ENCODE results near the gene TRMT11.

TRMT11 gene

DNA sequence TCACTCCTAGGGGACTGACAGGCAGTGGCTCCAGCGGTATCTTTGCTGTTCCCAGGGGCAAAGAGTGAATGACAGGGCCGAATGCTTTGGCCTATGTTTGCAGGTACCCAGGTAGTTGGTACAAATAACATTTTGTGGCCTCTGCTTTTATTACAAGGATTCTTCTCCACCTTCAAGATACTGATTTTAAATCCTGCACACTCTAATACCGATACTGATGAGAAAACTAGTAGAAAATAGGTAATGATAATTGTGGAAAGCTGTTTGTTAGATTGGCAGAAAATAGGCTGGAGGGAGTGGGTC, 29.0 kb upstream of the TRMT11 start:
- Histone ChIP-seq H3K14ac (ENCODE audit: low read length) (no peak overlapping the region), H3K23ac (ENCODE audit: low read depth, low read length, poor library complexity) (no peak overlapping the region), H3K4me1 (ENCODE audit: control insufficient read depth in 2 of 2, insufficient read depth in 1 of 2, low read depth in 1 of 2, low read length in 2 of 2) (peaks cover 0 to 10% of the 10 kb centered on the region in 2 donors), H4K91ac (ENCODE audit: low read depth, low read length, poor library complexity) (no peak overlapping the region), H3K4me2 (ENCODE audit: insufficient read depth, low read length, poor library complexity, severe bottlenecking) (peak overlapping the region; percentile 66), H3K4ac (ENCODE audit: low read length) (no peak overlapping the region), H3K4me3 (ENCODE audit: low read length in 2 of 2) (peak overlapping the region; percentile 88 to 89), H2BK120ac (ENCODE audit: low read depth, low read length) (no peak overlapping the region), H3K27me3 (ENCODE audit: control insufficient read depth in 3 of 3, insufficient read depth in 3 of 3, low read depth in 1 of 3, low read length in 3 of 3) (peaks cover 0 to 3% (median 0%) of the 10 kb centered on the region in 3 experiments), H4K8ac (ENCODE audit: low read depth, low read length) (no peak overlapping the region), H3K9me3 (replicated peaks in 1 of 2; ENCODE audit: control insufficient read depth in 2 of 2, insufficient read depth in 1 of 2, low read depth in 1 of 2, low read length in 2 of 2) (no peaks in the 10 kb centered on the region), H2AK5ac (ENCODE audit: low read depth, low read length) (no peak overlapping the region), H2AFZ (ENCODE audit: low read length) (peak overlapping the region; percentile 97), H2BK5ac (ENCODE audit: low read length) (no peak overlapping the region), H2BK15ac (ENCODE audit: low read length) (no peak overlapping the region), H3K79me1 (ENCODE audit: low read depth, low read length) (no peaks in the 10 kb centered on the region), H3K36me3 (replicated peaks in 1 of 2; ENCODE audit: control insufficient read depth in 2 of 2, insufficient read depth in 2 of 2, low read length in 2 of 2) (no peaks in the 10 kb centered on the region), H2BK12ac (ENCODE audit: low read length) (no peak overlapping the region), H3K9ac (ENCODE audit: low read depth, low read length, poor library complexity) (peak overlapping the region; percentile 98), H3K27ac (replicated peaks; ENCODE audit: low read length) (no peak overlapping the region), H3K18ac (ENCODE audit: low read length) (no peak overlapping the region)
- no CpG with 5 or more reads among the region's 3 CpGs for WGBS, 2 donors (ENCODE audit: extremely low coverage in 2 of 2, insufficient read length in 2 of 2, insufficient replicate concordance in 1 of 2)
- DNase-seq (ENCODE audit: low spot score): no peak

DNA sequence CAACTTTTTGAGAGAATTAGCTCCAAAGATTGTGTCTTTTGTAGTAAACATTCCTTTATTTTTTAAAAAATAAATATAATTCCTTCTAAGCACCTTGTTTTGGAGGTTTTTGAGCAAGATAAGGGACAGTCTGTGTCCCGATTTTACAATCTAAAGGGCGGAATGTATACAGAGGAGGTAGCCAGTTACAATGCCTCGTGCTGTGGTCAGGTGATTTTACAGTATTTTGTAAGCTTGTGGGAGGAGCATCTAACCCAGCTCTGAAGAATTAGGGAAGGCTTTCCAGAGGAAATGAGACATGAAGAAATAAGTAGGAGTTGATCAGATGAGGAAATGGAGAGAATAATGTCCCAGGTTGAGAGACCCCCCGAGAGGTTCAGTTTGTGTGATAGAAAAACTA, 28.5 kb upstream of the TRMT11 start:
- Histone ChIP-seq H3K27ac (replicated peaks; ENCODE audit: low read length) (no peak overlapping the region), H3K79me1 (ENCODE audit: low read depth, low read length) (no peaks in the 10 kb centered on the region), H3K14ac (ENCODE audit: low read length) (no peak overlapping the region), H3K9me3 (replicated peaks in 1 of 2; ENCODE audit: control insufficient read depth in 2 of 2, insufficient read depth in 1 of 2, low read depth in 1 of 2, low read length in 2 of 2) (no peaks in the 10 kb centered on the region), H2AK5ac (ENCODE audit: low read depth, low read length) (no peak overlapping the region), H3K27me3 (ENCODE audit: control insufficient read depth in 3 of 3, insufficient read depth in 3 of 3, low read depth in 1 of 3, low read length in 3 of 3) (peaks cover 0 to 3% (median 0%) of the 10 kb centered on the region in 3 experiments), H2BK12ac (ENCODE audit: low read length) (no peak overlapping the region), H3K4me2 (ENCODE audit: insufficient read depth, low read length, poor library complexity, severe bottlenecking) (no peak overlapping the region), H2AFZ (ENCODE audit: low read length) (no peak overlapping the region), H3K18ac (ENCODE audit: low read length) (no peak overlapping the region), H3K4ac (ENCODE audit: low read length) (no peak overlapping the region), H2BK5ac (ENCODE audit: low read length) (no peak overlapping the region), H3K23ac (ENCODE audit: low read depth, low read length, poor library complexity) (no peak overlapping the region), H3K4me1 (ENCODE audit: control insufficient read depth in 2 of 2, insufficient read depth in 1 of 2, low read depth in 1 of 2, low read length in 2 of 2) (peaks cover 0 to 10% of the 10 kb centered on the region in 2 donors), H2BK15ac (ENCODE audit: low read length) (no peak overlapping the region), H2BK120ac (ENCODE audit: low read depth, low read length) (no peak overlapping the region), H3K4me3 (ENCODE audit: low read length in 2 of 2) (peak overlapping the region in 1 of 2 donors; percentile 89), H3K9ac (ENCODE audit: low read depth, low read length, poor library complexity) (no peak overlapping the region), H4K8ac (ENCODE audit: low read depth, low read length) (no peak overlapping the region), H3K36me3 (replicated peaks in 1 of 2; ENCODE audit: control insufficient read depth in 2 of 2, insufficient read depth in 2 of 2, low read length in 2 of 2) (no peaks in the 10 kb centered on the region), H4K91ac (ENCODE audit: low read depth, low read length, poor library complexity) (no peak overlapping the region)
- no peak for DNase-seq (ENCODE audit: low spot score)
- no CpG with 5 or more reads among the region's 4 CpGs for WGBS, 2 donors (ENCODE audit: extremely low coverage in 2 of 2, insufficient read length in 2 of 2, insufficient replicate concordance in 1 of 2)

DNA sequence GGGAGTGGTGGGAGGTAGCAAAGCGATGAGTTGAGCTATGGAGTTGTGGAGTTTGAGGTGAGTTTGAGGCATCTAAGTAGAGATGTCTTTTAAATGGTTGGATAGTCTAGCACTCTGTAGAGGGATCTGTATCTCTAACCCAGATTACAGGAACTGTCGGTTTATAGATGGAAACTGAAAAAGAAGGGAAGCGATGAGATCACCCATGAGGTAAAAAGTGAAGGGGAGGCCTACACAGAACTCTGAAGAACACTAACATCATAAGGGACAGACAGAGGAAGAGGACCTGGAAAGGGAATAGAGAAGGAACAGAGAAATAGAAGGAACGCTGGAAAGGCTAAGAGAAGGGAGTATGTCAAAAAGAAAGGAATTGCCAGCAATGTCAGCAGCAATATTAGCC, 27.3 kb upstream of the TRMT11 start:
- H2AK5ac ChIP-seq (ENCODE audit: low read depth, low read length): no peak overlapping the region
- H2BK120ac ChIP-seq (ENCODE audit: low read depth, low read length): no peak overlapping the region
- no CpG with 5 or more reads among the region's 4 CpGs for WGBS, 2 donors (ENCODE audit: extremely low coverage in 2 of 2, insufficient read length in 2 of 2, insufficient replicate concordance in 1 of 2)
- H2BK5ac ChIP-seq (ENCODE audit: low read length): no peak overlapping the region
- H3K9me3 ChIP-seq (replicated peaks in 1 of 2; ENCODE audit: control insufficient read depth in 2 of 2, insufficient read depth in 1 of 2, low read depth in 1 of 2, low read length in 2 of 2): no peaks in the 10 kb centered on the region
- peaks cover 0 to 10% of the 10 kb centered on the region in 2 donors for H3K4me1 ChIP-seq (ENCODE audit: control insufficient read depth in 2 of 2, insufficient read depth in 1 of 2, low read depth in 1 of 2, low read length in 2 of 2)
- no peak overlapping the region for H3K4me3 ChIP-seq (ENCODE audit: low read length in 2 of 2)
- no peak overlapping the region for H3K14ac ChIP-seq (ENCODE audit: low read length)
- H3K79me1 ChIP-seq (ENCODE audit: low read depth, low read length): no peaks in the 10 kb centered on the region
- no peak overlapping the region for H4K91ac ChIP-seq (ENCODE audit: low read depth, low read length, poor library complexity)
- no peak overlapping the region for H2BK15ac ChIP-seq (ENCODE audit: low read length)
- H3K23ac ChIP-seq (ENCODE audit: low read depth, low read length, poor library complexity): no peak overlapping the region
- H3K36me3 ChIP-seq (replicated peaks in 1 of 2; ENCODE audit: control insufficient read depth in 2 of 2, insufficient read depth in 2 of 2, low read length in 2 of 2): no peaks in the 10 kb centered on the region
- no peaks in the 10 kb centered on the region for H3K27me3 ChIP-seq (ENCODE audit: control insufficient read depth in 3 of 3, insufficient read depth in 3 of 3, low read depth in 1 of 3, low read length in 3 of 3)
- no peak overlapping the region for H3K4ac ChIP-seq (ENCODE audit: low read length)
- no peak for DNase-seq (ENCODE audit: low spot score)
- no peak overlapping the region for H2AFZ ChIP-seq (ENCODE audit: low read length)
- no peak overlapping the region for H4K8ac ChIP-seq (ENCODE audit: low read depth, low read length)
- H2BK12ac ChIP-seq (ENCODE audit: low read length): no peak overlapping the region
- H3K9ac ChIP-seq (ENCODE audit: low read depth, low read length, poor library complexity): no peak overlapping the region
- no peak overlapping the region for H3K27ac ChIP-seq (replicated peaks; ENCODE audit: low read length)
- no peak overlapping the region for H3K4me2 ChIP-seq (ENCODE audit: insufficient read depth, low read length, poor library complexity, severe bottlenecking)
- no peak overlapping the region for H3K18ac ChIP-seq (ENCODE audit: low read length)

DNA sequence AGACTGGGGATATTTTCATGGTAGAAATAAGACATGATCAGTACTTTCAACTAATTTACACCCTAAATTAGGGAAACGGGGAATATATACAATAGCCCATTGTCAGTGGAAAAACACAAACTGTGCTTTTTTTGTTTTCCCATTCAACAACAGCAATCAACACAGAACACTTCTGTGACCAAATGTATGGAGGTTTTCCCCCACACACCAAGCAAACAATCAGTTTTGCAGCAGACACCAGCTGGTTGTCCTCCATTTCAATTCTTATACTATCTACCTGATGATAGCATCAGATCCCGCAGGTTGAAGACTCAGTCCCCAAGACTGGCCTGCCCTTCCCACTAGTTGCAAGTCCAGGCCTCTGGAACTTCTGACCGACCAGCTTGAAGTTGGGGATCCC, 25.2 kb upstream of the TRMT11 start:
- Histone ChIP-seq H2BK15ac (ENCODE audit: low read length) (no peak overlapping the region), H3K27me3 (ENCODE audit: control insufficient read depth in 3 of 3, insufficient read depth in 3 of 3, low read depth in 1 of 3, low read length in 3 of 3) (no peaks in the 10 kb centered on the region), H3K36me3 (replicated peaks in 1 of 2; ENCODE audit: control insufficient read depth in 2 of 2, insufficient read depth in 2 of 2, low read length in 2 of 2) (no peaks in the 10 kb centered on the region), H3K18ac (ENCODE audit: low read length) (no peak overlapping the region), H2AK5ac (ENCODE audit: low read depth, low read length) (no peak overlapping the region), H3K79me1 (ENCODE audit: low read depth, low read length) (no peaks in the 10 kb centered on the region), H2BK5ac (ENCODE audit: low read length) (no peak overlapping the region), H2BK12ac (ENCODE audit: low read length) (no peak overlapping the region), H4K91ac (ENCODE audit: low read depth, low read length, poor library complexity) (no peak overlapping the region), H3K9ac (ENCODE audit: low read depth, low read length, poor library complexity) (no peak overlapping the region), H3K4me1 (ENCODE audit: control insufficient read depth in 2 of 2, insufficient read depth in 1 of 2, low read depth in 1 of 2, low read length in 2 of 2) (peaks cover 0 to 8% of the 10 kb centered on the region in 2 donors), H3K9me3 (replicated peaks in 1 of 2; ENCODE audit: control insufficient read depth in 2 of 2, insufficient read depth in 1 of 2, low read depth in 1 of 2, low read length in 2 of 2) (no peaks in the 10 kb centered on the region), H3K4me3 (ENCODE audit: low read length in 2 of 2) (no peak overlapping the region), H3K4me2 (ENCODE audit: insufficient read depth, low read length, poor library complexity, severe bottlenecking) (no peak overlapping the region), H3K4ac (ENCODE audit: low read length) (no peak overlapping the region), H3K27ac (replicated peaks; ENCODE audit: low read length) (no peak overlapping the region), H4K8ac (ENCODE audit: low read depth, low read length) (no peak overlapping the region), H2AFZ (ENCODE audit: low read length) (no peak overlapping the region), H3K14ac (ENCODE audit: low read length) (no peak overlapping the region), H3K23ac (ENCODE audit: low read depth, low read length, poor library complexity) (no peak overlapping the region), H2BK120ac (ENCODE audit: low read depth, low read length) (no peak overlapping the region)
- no peak for DNase-seq (ENCODE audit: low spot score)
- WGBS, 2 donors (ENCODE audit: extremely low coverage in 2 of 2, insufficient read length in 2 of 2, insufficient replicate concordance in 1 of 2): no CpG with 5 or more reads among the region's 3 CpGs

Data from neuronal stem cell (in vitro differentiated cells).